ENCODE results near the gene VIM. TPM values are rescaled to one million over a fixed set of nuclear protein-coding genes. Genes with fewer than 3 reads are reported as not detected.

VIM gene
- 100 to 1,000 TPM; 627 to 717 (median 634) TPM for total RNA-seq
- 643 TPM for total RNA-seq (2013)

GRCh38 chr10:17228091-17229015, at the start of gene VIM:
TSS of gene VIM (plus strand) at chr10:17228241. CDS start at chr10:17229423, 1,182 bp downstream.
- Mint-ChIP-seq H3K4me1 (peaks cover 42 to 60% of the 10 kb centered on the region in 2 donors), H3K27me3 (ENCODE audit: low read depth in 2 of 2) (no peaks in the 10 kb centered on the region), H3K36me3 (no peaks in the 10 kb centered on the region), H3K9me3 (no peaks in the 10 kb centered on the region), H3K4me3 (peak within 1 kb of the TSS; percentile 98), H3K27ac (peak within 1 kb of the TSS; percentile 96 to 99)
- H3K27ac ChIP-seq (ENCODE audit: low read length) = peak within 1 kb of the TSS; percentile 99
- peak; percentile 48 to 60 (median 54) for ATAC-seq
- DNase-seq = peak; percentile 82 to 91
- TF ChIP-seq CTCF (IDR thresholded peaks at IDR 0.05) = no peak
- peaks cover 15% of the 10 kb centered on the region for H3K4me1 ChIP-seq (ENCODE audit: control insufficient read depth, insufficient read depth, low read length)
- H3K4me3 ChIP-seq (ENCODE audit: low read length) = peak within 1 kb of the TSS; percentile 93
- under 1% methylated on average over 75 of the region's 77 CpGs for WGBS (ENCODE audit: insufficient coverage)
- H3K36me3 ChIP-seq (ENCODE audit: control insufficient read depth, insufficient read depth, low read length) = peaks cover 20% of the 10 kb centered on the region
- intact Hi-C loops (cut with micrococcal nuclease) = loop anchor here (1.0 kb wide), 1 partner anchor 22 kb away; no protein-coding TSS in a partner anchor
- no peaks in the 10 kb centered on the region for H3K27me3 ChIP-seq (ENCODE audit: control insufficient read depth, insufficient read depth, low read length)
- H3K9me3 ChIP-seq (ENCODE audit: control insufficient read depth, insufficient read depth, low read length) = no peaks in the 10 kb centered on the region

DNA sequence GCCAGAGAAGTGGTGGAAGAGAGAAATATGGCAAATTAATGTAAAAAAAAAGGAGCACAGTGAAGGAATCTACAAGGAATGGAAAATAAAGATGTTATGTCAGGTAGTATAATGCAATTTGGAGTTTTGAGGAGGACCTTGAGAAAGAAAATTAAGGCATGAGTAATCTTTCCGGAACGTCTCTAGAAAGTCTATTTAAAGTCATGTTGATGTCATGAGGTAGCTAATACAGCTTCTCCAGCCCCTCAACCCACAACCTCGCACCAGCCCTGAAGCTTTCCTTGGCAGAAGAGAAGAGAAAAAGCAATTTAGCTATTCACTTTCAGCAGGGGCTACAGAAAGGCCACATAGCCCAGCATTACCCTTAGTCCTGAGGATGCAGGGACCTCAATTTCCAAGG, 49.0 kb upstream of the VIM start:
- Mint-ChIP-seq H3K4me3 (no peak overlapping the region), H3K27me3 (ENCODE audit: low read depth in 2 of 2) (no peaks in the 10 kb centered on the region), H3K27ac (no peak overlapping the region), H3K36me3 (no peaks in the 10 kb centered on the region), H3K4me1 (peaks cover 8 to 10% of the 10 kb centered on the region in 2 donors), H3K9me3 (no peaks in the 10 kb centered on the region)
- H3K4me1 ChIP-seq (ENCODE audit: control insufficient read depth, insufficient read depth, low read length) = peaks cover 4% of the 10 kb centered on the region
- ATAC-seq = no peak
- WGBS (ENCODE audit: insufficient coverage) = no CpG with 5 or more reads among the region's 3 CpGs
- H3K4me3 ChIP-seq (ENCODE audit: low read length) = no peak overlapping the region
- no peaks in the 10 kb centered on the region for H3K9me3 ChIP-seq (ENCODE audit: control insufficient read depth, insufficient read depth, low read length)
- intact Hi-C loops (cut with micrococcal nuclease) = no loop called here
- H3K36me3 ChIP-seq (ENCODE audit: control insufficient read depth, insufficient read depth, low read length) = no peaks in the 10 kb centered on the region
- no peak overlapping the region for H3K27ac ChIP-seq (ENCODE audit: low read length)
- TF ChIP-seq CTCF (IDR thresholded peaks at IDR 0.05) = no peak
- no peak for DNase-seq
- H3K27me3 ChIP-seq (ENCODE audit: control insufficient read depth, insufficient read depth, low read length) = no peaks in the 10 kb centered on the region

GRCh38 chr10:17181110-17181509, 46.9 kb upstream of the VIM start:
- H3K4me3 Mint-ChIP-seq = no peak overlapping the region
- intact Hi-C loops (cut with micrococcal nuclease) = no loop called here
- no peaks in the 10 kb centered on the region for H3K36me3 Mint-ChIP-seq
- no peak for TF ChIP-seq CTCF (IDR thresholded peaks at IDR 0.05)
- Histone ChIP-seq H3K27ac (ENCODE audit: low read length) (no peak overlapping the region), H3K36me3 (ENCODE audit: control insufficient read depth, insufficient read depth, low read length) (no peaks in the 10 kb centered on the region), H3K4me1 (ENCODE audit: control insufficient read depth, insufficient read depth, low read length) (no peaks in the 10 kb centered on the region), H3K4me3 (ENCODE audit: low read length) (no peak overlapping the region), H3K9me3 (ENCODE audit: control insufficient read depth, insufficient read depth, low read length) (no peaks in the 10 kb centered on the region), H3K27me3 (ENCODE audit: control insufficient read depth, insufficient read depth, low read length) (no peaks in the 10 kb centered on the region)
- H3K27me3 Mint-ChIP-seq (ENCODE audit: low read depth in 2 of 2) = no peaks in the 10 kb centered on the region
- WGBS (ENCODE audit: insufficient coverage) = 83% methylated on average over 3 of the region's 5 CpGs
- DNase-seq (no peak), ATAC-seq (no peak)
- no peak overlapping the region for H3K27ac Mint-ChIP-seq
- H3K9me3 Mint-ChIP-seq = no peaks in the 10 kb centered on the region
- H3K4me1 Mint-ChIP-seq = no peaks in the 10 kb centered on the region
